ENCODE results near the gene KCNH1.

Gene KCNH1

GRCh38 chr1:210916548-210916947 is 217.4 kb downstream of the KCNH1 start:
- no peak for DNase-seq

GRCh38 chr1:210915890-210916507 is 217.9 kb downstream of the KCNH1 start:
- no peak for DNase-seq

DNA sequence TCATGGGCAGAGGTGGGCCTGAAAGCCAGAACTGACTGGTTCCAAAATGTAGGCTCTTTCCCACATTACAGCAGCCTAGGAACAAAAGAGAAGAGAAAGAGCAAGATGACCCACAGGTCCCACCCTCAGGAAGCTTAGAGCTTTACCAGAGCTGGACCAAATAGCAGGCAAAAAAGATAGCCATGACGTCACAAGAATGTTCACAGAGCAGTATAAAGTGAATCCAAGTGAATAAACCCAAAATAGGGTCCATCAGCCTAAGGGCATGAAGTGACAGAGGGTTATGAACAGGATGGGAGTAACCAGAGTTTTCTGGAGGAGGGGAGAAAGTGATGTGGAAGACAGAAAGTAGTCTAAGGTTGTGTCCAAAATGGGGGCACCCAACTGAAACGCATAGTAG is 221.2 kb downstream of the KCNH1 start:
- DNase-seq: no peak

DNA sequence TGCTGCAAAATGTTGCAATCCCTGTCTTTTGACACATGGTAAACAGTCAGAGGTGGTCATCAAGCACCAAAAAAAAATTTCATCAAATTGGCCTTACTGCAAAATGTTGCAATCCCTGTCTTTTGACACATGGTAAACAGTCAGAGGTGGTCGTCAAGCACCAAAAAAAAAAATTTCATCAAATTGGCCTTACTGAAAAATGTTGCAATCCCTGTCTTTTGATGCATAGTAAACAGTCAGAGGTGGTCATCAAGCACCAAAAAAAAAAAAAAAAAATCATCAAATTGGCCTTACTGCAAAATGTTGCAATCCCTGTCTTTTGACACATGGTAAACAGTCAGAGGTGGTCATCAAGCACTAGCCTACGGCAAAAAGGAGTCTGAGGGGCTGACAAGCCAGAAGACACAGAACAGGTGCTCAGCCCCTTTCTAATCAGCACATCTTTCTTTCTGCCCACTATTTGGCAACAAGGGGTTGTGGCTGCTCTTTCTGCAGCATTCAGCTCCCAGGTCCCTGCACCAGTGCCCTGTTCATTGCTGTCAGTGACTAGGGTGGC is 223.8 kb downstream of the KCNH1 start:
- no peak for DNase-seq

DNA sequence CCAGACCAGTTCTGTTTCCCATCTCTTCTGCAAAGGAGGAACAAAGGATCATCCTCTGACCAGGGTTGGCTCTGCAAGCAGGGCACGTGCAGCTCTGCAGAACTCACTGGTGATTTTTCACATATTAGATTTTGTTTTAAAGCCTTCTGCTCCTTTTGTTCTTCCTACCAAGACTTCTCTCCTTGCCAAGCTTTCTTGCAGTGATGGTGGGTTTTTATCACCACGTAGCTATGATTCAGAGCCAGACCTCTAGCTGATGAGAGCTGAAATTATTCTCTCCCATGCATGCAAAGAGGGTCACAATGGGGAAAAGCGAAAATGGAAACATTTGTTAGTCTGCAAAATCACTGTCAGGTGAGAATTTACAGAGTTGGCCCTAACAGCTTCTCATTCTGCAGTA is 225.2 kb downstream of the KCNH1 start:
- no peak for DNase-seq

DNA sequence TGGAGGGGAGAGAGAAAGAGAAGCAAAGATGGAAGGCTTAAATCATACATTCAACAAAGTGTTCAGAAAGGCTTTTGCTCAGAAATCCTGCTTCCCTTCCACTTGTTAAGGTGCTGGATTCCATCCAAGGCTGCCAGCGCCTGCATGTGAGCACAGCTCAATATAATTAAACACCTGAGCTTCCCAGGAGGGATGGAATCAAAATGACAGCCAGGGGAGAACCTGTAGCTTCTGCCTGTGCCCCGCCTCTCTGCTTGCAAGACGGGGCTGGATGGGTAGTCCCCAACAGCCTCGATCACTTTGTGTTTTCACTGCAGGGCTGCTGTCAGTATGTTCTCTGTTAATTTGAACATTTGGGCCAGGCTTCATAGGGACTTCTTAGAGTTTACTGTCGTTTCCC is 225.7 kb downstream of the KCNH1 start:
- DNase-seq: no peak

DNA sequence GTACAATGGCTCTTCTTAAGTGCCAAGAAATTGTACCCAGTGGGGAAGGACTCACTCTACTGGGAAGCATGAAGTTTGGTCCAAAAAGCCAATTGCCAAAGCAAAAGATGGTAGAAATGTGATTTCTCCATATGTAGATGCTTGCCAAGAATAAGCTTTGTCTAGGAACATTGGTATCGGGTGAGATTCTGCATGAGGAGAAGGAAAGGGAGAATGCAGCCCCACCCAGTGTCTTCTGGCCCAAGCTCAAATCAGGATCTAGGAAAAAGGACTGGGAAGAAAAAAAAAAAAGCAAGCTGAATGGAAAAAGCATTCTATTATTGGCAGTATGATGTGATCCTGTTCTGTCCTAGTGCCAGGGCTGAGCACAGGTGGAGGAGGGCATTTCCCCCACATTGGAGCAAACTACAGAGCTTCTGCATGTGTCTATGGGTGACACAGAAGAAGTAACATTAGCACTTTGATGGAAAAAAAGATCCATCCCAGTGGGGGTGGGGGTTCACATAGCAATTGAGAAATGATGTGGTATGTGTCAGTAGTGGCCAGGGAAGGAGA is 226.6 kb downstream of the KCNH1 start:
- DNase-seq: no peak

DNA sequence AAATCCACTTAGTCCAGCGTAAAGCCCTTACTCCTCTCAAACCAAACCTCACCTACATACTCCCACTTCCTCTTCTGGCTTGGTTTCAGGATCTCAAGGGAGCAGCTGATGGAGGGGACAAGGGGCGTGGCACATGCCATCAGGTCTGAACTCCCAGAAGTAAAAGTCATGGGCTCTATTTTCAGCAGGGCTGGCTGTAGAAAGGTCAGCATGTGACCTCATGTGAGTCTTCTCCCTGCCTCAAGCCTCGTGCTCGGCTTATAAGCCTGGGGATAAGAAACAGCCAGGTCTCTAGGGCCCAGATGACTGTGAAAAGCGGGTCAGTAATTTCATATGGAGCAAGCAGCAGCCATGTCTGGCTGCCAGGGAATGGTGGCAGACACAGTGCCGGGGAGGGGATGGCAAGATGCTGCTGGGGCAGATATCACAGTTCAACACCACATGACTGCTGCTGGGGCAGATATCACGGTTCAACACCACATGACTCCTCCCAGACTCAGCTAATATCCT is 227.9 kb downstream of the KCNH1 start:
- no peak for DNase-seq

- DNase-seq: no peak
These were observed 228.5 kb downstream of the KCNH1 start for GRCh38 chr1:210905365-210905904.

- DNase-seq: no peak
These were observed 231.8 kb downstream of the KCNH1 start for GRCh38 chr1:210901981-210902770.

- no peak for DNase-seq
These were observed 233.1 kb downstream of the KCNH1 start for GRCh38 chr1:210900820-210901219.

DNA sequence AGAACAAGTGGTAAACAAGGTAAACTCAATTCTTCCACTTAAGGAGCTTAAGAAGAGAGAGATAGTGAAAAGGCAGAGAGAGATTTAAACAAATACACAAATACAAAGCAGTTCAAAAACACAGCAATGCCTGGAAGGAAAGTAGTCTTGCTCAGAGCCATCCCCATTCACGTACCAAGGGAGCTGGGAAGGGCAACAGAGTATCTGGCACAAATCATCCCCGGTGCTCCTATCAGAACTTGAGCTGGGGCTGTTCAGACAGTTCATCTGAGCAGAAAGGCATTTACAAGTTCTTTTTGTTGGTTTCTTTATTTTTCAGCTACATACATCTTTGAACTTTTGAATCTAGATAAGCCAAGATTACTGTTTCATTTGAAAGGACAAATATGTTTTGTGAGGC is 233.9 kb downstream of the KCNH1 start:
- no peak for DNase-seq

GRCh38 chr1:210899676-210900075 is 234.3 kb downstream of the KCNH1 start:
- no peak for DNase-seq

GRCh38 chr1:210898473-210898872 is 235.5 kb downstream of the KCNH1 start:
- DNase-seq: no peak

DNA sequence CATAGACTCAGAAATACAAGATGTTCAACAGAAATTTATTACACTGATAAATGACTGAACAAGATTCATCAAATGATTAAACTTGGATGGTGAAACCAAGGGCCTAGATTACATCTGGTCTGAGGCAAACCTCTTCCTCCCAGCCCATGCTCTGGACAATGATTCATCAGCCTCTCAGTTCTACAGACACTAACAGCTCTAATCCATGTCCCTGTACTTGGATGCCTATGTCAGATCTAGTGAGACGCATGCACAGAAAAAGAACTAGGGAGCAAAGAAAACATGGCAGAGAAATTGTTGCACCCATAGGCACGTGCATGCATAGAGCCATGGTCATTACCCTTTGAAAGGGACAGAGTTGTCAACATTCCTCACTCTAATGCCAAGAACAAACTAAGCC is 250.1 kb downstream of the KCNH1 start:
- no peak for DNase-seq

DNA sequence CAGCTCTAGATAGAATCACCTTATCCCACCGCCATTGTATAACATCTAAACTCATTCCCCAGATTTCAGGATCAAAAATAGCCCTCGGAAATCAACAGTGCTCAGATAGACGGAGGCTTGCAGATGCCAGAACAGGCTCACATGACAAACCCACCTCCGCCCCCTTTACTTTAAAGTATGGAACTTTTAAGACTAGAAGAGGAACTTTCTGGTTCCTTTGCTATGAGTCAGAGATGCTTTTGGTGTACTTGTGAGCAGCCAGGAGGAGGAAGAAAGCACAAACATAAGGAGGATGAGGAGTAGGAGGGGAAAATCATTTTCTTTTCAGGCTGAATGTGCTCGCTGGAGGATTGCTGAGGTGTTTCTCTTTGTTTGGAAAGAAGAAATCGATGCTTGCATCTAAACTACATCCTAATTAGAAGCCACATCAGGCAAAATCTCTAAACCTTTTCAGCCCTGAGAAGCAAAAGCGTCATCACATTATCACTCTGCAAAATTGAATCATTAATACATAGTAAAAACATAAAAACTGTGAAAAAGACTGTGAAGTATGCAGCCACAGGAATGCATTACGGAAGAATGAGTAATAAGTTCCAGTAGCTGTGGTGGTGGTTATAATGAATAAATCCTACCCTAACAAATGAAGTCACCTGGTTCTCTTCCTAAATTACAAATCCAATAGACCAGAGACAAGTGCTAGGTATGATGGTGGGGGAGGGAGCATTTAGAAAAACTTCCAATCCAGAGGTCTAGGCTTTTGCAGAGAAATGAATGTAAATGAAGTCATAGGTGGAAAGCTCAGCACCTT is 251.3 kb downstream of the KCNH1 start:
- DNase-seq: no peak

- no peak for DNase-seq
These were observed 255.4 kb downstream of the KCNH1 start for GRCh38 chr1:210878564-210878963.

DNA sequence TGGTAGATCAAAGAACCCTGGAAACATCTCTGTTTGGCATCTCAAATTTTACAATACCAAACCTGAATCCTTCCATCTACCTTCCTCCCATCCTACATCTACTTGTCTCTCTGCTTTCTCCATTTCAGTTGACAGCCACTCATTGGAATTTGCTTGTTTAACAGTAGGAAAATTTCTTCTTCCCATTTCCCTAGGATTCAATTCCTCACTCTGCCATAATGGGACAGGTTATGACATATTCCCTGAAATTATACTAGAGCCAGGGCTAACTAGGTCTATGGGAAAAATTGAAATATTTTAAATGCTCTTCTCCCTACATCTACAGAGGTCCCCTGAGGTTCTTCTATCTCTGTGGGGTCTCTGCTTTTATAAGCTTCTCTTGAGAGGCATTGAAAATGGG is 257.7 kb downstream of the KCNH1 start:
- no peak for DNase-seq

DNA sequence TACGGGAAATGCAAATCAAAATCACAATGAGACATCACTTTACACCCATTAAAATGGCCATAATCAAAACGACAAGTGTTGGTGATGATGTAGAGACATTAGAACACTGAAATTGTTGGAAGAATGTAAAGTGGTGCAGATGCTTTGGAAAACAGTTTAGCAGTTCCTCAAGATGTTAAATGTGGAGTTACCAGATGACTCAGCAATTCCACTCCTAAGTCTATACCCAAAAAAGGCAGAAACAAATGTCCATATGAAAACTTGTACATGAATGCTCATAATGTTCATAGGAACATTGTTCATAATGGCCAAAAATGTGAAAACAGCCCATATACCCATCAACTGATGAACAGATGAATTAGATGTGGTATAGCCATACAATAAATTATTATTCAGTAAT is 267.4 kb downstream of the KCNH1 start:
- no peak for DNase-seq

GRCh38 chr1:210857705-210858104 is 276.2 kb downstream of the KCNH1 start:
- no peak for DNase-seq

GRCh38 chr1:210857146-210857663 is 276.7 kb downstream of the KCNH1 start:
- DNase-seq: no peak

GRCh38 chr1:210855440-210855839 is 278.5 kb downstream of the KCNH1 start:
- DNase-seq: no peak

DNA sequence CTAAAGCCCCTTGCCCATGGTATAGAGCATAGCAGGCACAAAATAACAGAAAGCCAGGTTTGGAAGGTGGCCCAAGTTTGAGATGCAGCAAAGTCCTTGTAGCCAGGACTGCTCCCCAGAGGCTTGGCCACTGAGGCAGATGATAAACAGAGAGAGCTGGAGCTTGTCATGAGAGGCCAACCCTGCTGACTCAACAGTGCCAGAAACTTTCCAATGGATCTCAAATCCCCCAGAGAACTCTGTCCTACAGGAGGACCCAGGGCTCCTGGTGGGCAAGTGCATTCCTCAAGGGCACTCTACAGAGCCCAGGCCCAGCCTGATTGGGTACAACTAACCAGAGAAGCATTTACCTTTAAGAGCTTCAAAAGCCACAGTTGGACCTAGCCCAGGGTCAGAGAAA is 280.7 kb downstream of the KCNH1 start:
- no peak for DNase-seq

Data from activated CD8-positive, alpha-beta memory T cell treated with anti-CD3 and anti-CD28 coated beads, Interleukin-2, amount 50 U/mL, for 48 hours (primary cell).